HG02973 (cell line): ENCODE results near the gene TRAPPC10.

Experiments
- ATAC-seq: cut with Tn5 transposase; IDR thresholded peaks from one replicate; pipeline ENCODE4 v1.9.1; 2021; ENCODE audit warnings: moderate library complexity; ENCODE audit not compliant: unreplicated experiment

TRAPPC10 gene

DNA sequence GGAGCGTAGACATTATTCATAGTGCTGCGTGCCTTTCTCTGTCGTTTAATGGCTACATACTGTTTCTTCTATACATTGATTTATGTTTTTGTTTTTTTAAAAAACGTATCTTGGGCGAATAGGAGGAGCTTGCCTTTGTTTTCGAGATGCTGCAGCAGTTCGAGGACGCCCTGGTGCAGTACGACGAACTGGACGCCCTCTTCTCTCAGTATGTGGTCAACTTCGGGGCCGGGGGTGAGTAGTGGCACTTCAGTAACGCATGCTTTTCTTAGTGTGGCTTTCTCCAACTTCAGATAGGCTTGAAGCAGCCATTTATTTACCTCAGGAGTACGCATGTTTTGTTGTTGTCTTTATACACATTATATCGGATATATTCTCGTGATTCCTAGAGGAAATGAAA lies 46.9 kb downstream of the TRAPPC10 start:
- ATAC-seq: no peak

GRCh38 chr21:44059710-44060109 lies 47.6 kb downstream of the TRAPPC10 start:
- no peak for ATAC-seq

DNA sequence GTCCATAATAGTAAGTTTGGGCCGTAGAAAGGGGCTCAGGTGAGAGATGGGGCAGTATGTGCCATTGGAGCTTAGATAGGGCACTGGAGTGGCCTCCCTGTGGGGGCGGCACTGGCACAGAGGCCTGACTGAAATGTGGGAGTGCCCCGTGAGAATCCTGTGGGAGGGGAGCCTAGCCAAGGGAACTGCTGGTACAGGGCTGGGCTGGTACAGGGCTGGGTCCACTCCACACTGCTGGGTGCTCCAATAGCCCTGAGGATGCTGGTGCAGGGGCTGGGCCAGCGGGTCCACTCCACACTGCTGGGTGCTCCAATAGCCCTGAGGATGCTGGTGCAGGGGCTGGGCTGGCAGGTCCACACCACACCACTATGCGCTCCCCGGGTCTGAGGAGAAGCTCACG lies 50.3 kb downstream of the TRAPPC10 start:
- ATAC-seq: no peak

- no peak for ATAC-seq
Observed at GRCh38 chr21:44063151-44063912, 51.2 kb downstream of the TRAPPC10 start.

GRCh38 chr21:44064852-44065403 lies 52.8 kb downstream of the TRAPPC10 start:
- ATAC-seq: no peak

GRCh38 chr21:44065428-44065827 lies 53.3 kb downstream of the TRAPPC10 start:
- ATAC-seq: no peak

DNA sequence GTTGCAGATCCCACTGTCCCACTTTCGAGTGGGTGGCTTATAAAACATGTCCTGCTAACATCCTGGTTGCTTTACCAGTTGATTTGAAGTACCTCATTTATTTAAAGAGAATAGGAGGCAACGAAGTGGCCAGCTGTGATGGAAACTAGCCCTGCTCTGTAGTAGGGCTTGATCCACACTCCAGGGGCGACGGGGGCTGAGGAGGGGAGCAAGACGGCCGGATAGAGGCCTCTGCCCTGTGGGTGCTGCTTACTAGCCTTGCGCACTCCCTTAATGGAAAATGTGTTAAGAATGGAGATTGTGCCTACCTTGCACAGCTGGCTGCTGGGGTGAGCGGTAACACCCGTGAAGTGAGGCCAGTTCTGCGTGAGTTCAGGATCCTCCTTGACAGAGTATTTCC lies 54.0 kb downstream of the TRAPPC10 start:
- ATAC-seq: no peak

- ATAC-seq: no peak
Observed at GRCh38 chr21:44067011-44067839, 55.1 kb downstream of the TRAPPC10 start.

- no peak for ATAC-seq
Observed at GRCh38 chr21:44070391-44070790, 58.3 kb downstream of the TRAPPC10 start.

DNA sequence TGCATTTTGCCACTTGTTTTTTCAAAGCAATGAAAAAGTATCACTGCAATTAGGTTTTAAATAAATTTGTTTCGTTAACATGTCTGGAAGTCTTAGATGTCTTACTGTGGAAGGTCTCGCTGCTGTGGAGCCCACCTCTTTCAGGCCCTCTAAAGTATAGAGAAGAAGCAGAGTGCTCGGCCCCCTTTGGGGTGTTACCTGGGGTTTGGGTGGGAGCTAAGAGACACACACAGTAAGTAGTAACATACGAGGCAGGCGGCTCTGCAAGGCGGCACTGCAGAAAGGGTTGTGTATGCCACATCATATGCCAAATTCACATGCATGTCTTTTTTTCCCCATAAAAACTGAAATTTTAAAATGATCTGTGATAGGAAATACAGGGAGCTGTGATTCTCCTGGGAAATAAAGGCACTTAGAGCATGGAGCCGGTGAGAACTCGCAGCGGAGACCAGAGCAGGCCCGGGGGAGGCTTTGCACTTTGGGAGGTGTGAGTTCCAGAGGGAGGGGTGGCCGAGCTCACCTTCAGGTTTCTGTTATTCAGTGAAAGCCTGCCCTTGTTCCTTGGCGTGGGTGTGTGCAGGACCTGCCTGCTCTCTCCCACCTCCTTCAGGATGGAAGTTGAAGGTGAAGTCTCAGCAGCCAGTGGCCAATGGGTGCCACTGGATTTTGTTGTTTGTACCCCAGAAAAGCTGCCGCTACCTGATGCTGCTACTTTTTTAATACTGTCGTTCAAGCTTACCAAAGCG lies 59.4 kb downstream of the TRAPPC10 start:
- ATAC-seq: no peak

DNA sequence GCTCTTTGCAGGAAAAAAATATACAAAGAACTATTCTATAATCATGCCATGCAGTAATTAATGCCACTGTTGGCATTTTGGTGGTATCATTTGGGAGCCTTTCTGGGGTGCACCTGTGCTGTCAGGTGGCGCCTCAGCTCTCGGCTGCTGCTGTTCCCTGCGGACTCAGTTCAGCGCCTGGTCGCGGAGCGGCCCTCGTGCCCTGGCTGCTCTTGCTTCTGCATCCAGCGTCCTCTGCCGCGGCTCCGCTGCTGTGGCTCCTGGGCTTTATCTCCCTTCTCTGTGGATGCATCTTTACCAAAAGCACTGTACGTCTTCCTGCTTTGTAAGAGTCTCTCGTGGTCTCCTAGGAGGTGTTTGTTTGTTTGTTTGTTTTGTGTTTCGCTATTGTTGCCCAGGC lies 60.0 kb downstream of the TRAPPC10 start:
- ATAC-seq: no peak

- no peak for ATAC-seq
Observed at GRCh38 chr21:44074315-44074958, 62.3 kb downstream of the TRAPPC10 start.

DNA sequence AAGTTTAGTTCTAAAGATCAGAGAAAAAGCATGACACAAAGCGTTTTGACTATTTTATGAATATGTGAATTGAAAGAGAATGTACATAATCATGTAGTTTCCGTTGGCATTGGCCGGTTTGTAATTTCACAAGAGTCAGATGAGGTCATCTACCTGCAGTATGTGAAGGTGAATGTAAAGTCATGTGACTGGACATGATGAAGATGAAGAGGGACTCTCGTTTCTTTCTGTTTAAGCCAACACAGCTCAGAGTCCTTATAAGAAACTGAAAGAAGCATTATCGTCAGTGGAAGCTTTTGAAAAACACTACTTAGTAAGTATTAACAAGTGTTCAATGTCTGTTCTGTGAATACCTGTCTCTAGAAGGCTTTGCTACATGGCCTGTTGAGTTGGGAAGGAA lies 64.2 kb downstream of the TRAPPC10 start:
- no peak for ATAC-seq

- ATAC-seq: no peak
Observed at GRCh38 chr21:44078411-44078981, 66.4 kb downstream of the TRAPPC10 start.

GRCh38 chr21:44079446-44079845 lies 67.3 kb downstream of the TRAPPC10 start:
- no peak for ATAC-seq

- ATAC-seq: no peak
Observed at GRCh38 chr21:44079846-44080245, 67.7 kb downstream of the TRAPPC10 start.

DNA sequence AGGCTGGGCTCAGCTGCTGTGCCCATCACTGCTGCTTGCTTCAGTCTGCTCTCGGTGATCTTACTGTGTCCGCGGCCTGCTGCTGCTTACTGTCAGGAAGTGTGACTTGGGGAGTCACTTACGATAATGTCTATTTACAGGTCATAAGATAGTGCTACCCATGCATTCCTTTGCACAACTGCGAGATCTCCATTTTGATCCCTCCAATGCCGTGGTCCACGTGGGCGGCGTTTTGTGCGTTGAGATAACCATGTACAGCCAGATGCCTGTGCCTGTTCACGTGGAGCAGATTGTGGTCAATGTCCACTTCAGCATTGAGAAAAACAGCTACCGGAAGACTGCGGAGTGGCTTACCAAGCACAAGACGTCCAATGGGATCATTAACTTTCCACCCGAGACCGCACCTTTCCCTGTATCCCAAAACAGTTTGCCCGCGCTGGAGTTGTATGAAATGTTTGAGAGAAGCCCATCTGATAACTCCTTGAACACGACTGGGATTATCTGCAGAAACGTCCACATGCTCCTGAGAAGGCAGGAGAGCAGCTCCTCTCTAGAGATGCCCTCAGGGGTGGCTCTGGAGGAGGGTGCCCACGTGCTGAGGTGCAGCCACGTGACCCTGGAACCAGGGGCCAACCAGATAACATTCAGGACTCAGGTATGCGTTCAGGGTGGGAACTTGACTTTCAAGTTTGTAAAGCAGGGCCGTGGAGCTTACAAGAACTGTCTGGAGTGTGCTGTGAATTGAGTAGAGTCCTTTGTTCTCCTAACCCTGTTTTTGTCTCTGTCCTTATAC lies 70.7 kb downstream of the TRAPPC10 start:
- no peak for ATAC-seq

GRCh38 chr21:44083631-44084291 lies 71.7 kb downstream of the TRAPPC10 start:
- ATAC-seq: no peak
